Measurements from ENCODE around the gene SASH1.

- TF ChIP-seq CTCF (conservative IDR thresholded peaks at IDR 0.05 in 1 of 2, IDR thresholded peaks at IDR 0.05 in 1 of 2; ENCODE audit: extremely low read depth in 1 of 2, insufficient read depth in 1 of 2, low read depth in 1 of 2, low read length in 2 of 2) (no peak), EZH2 (IDR thresholded peaks at IDR 0.05; ENCODE audit: borderline replicate concordance, low read length) (no peak)
Observed at GRCh38 chr6:148502083-148502772, 159.6 kb downstream of the SASH1 start.

Measured in mammary epithelial cell (primary cell).